ENCODE results near the gene VPS37D.

GRCh38 chr7:73698410-73698809, 30.8 kb downstream of the VPS37D start:
- TF ChIP-seq CTCF (conservative IDR thresholded peaks at IDR 0.05; ENCODE audit: low read length) (no peak), EZH2phosphoT487 (IDR thresholded peaks at IDR 0.05; ENCODE audit: borderline replicate concordance) (no peak)
